HG03097 (cell line): ENCODE results near the gene THEMIS2.
"Not testable (repeated sequence)": the region's sequence is repeated elsewhere in the genome, so short reads cannot be mapped to it uniquely, and the experiment has no call there.

Experiments used
- ATAC-seq: cut with Tn5 transposase; IDR thresholded peaks from one replicate; pipeline ENCODE4 v1.9.1; 2021; ENCODE audit not compliant: unreplicated experiment, low FRiP score

Gene THEMIS2

DNA sequence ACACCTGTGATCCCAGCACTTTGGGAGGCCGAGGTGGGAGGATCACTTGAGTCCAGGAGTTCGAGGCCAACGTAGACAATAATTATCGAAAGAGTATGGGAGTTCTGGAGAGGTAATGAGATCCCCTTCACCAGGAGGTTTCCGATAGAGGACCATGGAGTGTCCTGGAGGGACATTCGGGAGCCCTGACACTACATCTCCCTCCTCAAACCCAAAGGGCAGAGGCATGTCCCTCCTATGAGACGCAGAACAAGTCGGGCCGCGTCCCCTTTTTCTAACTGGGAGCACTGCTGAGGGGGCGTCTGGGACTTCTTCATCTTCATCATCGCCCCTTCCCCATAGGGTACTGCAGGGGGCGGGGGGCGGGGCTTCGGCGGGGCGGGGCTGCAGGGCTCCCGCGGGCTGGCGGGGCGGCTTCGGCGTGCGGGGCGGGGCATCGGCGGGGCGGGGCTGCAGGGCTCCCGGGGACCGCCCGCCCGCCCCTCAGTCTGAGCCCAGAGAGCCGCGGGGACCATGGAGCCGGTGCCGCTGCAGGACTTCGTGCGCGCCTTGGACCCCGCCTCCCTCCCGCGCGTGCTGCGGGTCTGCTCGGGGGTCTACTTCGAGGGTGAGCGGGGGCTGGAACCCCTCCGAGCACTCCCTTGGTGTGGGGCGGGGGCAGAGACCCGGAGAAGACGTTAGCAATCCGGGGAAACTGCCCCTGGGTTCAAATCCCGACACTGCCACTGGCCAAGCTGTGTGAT is at the start of gene THEMIS2:
TSS of gene THEMIS2 (plus strand) at position 486 of the 743 bp plus-strand sequence. CDS start at position 514, 28 bp downstream.
- ATAC-seq = no peak

DNA sequence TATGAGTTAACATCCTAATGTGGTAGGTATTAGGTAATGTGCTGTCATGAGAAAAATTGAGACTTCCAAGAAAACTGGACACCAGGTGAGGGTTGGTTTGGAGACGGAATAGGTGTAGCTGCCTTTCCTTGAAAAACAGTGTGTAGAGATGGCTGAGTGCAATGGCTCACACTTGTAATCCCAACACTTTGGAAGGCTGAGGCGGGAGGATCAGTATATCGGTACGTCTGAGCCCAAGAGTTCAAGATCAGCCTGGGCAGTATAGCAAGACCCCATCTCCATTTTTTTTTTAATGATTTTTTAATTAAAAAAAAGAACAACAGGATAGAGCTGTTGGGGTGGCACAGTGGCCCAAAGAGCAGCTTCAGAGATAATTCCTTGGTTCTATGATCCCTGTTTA is 48.6 kb upstream of the THEMIS2 start:
- no peak for ATAC-seq

DNA sequence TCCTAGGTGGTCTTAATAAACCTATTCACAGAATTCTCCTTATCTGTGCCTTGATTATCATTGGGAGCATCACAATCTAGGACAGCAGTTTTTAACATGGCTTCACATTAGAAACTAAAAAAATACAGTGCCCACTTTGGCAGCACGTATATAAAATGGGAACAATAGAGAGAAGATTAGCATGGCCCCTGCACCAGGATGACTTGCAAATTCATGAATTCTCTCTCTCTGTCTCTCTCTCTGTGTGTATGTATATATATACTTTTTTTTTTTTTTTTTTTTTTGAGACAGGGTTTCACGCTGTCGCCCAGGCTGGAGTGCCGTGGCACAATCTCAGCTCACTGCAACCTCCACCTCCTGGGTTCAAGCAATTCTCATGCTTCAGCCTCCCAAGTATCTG is 47.9 kb upstream of the THEMIS2 start:
- no peak for ATAC-seq

DNA sequence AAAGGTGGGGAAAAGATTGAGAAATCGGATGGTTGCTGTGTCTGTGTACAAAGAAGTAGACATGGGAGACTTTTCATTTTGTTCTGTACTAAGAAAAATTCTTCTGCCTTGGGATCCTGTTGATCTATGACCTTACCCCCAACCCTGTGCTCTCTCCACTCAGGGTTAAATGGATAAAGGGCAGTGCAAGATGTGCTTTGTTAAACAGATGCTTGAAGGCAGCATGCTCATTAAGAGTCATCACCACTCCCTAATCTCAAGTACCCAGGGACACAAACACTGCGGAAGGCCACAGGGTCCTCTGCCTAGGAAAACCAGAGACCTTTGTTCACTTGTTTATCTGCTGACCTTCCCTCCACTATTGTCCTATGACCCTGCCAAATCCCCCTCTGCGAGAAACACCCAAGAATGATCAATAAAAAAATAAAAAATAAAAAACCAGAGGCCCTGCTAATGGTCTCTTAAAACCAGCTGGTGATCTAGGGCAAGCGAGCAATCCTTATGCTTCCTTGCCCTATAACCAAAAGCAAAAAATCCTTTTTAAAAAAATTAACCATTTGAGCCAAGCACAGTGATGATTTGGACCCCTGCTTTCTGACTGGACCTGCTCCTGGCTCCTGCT is 42.9 kb upstream of the THEMIS2 start:
- not testable (repeated sequence) for ATAC-seq

DNA sequence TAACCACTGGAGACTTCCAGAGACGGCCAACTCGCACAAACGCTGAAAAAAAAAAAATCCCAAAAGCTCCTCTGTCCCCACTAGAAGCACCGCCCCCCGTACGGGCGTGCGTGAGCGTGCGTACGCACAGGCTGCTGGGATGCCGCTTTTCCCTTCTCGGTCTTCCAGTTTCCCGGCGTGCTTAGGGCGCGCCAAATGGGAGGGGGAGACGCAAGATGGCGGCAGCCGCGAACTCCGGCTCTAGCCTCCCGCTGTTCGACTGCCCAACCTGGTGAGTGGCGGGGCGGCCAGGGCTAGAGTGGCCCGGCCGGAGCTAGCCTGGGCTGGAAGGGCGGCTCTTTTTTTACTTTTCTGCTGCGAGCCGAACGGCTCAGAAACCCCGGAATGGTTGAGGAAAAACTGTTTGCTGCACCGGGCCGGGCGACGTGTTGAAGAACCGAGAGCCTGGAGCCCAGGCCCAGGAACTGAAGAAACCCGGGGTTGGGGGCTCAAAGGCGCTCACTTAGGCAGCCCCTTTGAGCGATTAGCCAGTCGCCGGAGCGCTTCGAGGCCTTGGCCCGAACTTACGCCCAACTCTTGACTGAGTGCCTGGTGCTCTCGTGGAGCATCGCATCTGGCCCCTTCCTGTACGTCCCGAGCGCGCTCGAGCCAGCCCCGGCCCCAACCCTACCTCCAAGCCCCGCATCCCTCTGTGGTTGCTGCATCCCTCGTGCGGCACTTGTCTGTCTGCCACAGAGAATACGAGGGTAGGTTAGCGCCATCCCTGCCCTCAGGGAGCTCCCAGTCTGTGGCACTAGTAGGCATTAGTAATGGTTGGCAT is 41.5 kb upstream of the THEMIS2 start, which contains the start of gene PPP1R8:
TSS of gene PPP1R8 (plus strand) at position 162 of the 820 bp plus-strand sequence. CDS start at position 216, 54 bp downstream.
- peak; percentile 87 for ATAC-seq

DNA sequence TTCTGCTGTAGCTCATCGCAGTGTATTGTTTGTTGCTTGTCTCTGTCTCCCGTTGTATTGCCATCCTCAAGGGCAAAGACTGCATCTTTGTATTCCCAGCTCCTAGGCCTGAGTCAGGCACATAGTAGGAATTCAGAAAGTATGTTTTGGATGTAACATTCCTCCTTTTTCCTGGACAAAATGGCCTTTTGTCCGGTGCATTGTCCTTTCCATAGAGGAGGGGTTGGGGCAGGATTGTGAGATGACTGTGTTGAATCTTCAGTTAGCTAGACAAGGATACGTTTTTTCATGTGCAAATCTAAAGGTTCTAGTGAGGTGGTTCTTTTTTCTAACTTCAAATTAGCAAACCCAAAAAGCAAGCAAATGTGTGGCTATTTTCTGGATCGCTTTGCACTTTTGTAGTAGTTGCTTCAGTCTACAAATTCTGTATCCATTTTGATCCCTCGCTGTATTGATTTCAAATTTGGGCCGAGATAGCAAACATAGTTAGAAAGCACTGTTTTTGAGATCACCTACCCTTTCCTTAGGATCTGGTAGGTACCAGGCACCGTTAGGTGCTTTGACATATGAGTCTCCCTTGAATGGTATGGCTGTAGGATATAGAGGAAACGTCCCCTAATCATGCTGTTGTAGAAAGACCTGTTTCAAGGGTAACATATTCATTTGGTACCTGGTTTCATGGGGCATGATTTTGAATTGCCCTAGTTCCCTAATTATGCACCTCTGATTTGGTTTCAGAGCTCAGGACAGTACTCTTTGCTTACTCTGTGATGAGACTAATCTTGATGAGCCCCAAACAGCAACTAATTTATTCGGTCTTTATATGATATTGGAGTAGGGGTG is 40.6 kb upstream of the THEMIS2 start:
- ATAC-seq = no peak

DNA sequence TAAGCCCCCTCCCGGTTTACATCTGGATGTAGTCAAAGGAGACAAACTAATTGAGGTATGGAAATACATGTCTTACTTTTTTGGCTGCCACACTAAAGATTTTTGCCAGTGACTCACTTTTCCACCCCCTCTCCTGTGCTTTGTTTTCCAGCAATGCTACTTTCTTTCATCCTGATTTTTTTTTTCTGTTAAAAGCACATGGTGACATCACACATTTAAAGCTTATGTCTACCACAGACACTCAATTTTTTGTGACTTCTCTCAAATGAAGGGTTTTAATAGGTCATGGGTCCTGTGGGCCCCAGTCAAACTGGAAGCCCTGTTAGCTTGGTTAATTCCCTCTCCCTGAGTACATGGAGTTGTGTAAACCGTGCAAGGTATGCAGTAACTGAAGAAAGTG is 39.6 kb upstream of the THEMIS2 start:
- ATAC-seq = no peak

DNA sequence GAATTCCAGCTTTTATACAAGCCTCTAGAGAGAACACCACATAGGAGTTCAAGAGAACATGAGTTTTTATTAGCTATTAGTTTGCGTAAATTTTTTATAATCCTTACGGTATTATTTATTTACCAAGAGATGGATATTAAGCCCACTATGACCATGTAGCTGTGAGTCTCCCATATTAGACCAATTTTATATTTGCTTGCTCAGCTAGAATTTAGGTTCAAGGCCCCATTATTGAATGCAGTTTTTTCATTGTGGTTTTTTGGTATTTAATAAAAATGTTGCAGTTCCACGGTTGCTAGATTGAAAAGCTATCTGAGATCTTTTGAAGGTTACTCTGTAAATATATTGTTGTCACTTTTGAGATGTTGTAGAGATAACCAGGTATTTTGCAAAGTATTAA is 38.9 kb upstream of the THEMIS2 start:
- ATAC-seq = no peak

DNA sequence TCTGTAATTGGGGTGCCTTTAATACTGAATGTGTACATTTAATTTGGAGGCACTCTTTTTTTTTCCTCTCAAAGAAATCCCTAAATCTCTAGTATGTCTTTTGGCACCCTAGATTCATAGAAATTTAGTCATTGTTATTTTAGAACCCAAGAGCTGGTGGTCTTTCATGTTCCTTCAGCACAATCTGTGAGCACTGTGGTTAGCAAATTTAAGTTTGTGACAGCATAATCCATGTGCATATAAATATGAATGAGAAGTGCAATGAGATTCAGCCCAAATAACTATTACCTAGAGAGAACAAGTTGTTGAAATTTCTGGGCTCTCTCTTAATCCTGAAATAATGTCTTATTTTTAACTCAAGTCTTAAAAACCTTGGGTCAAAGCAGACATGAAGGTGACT is 37.3 kb upstream of the THEMIS2 start:
- ATAC-seq = no peak

DNA sequence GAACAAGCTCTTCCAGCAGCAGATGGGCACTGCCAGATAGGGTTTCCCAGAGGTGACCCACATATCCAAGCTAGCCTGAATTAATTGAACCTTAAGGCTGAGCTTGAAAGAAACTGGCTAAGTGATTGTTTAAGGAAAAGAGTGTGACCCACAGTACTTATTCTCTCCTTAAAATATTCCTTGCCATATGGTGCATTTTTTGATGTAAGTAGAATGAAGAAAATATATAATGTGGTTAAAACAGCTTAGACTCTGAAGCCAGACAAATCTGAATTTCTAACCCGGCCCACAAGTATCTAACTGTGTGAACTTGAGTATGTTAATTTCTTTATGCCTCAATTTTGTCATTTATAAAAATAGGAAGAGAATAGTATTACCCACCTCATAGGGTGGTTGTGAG is 36.8 kb upstream of the THEMIS2 start:
- ATAC-seq = no peak

DNA sequence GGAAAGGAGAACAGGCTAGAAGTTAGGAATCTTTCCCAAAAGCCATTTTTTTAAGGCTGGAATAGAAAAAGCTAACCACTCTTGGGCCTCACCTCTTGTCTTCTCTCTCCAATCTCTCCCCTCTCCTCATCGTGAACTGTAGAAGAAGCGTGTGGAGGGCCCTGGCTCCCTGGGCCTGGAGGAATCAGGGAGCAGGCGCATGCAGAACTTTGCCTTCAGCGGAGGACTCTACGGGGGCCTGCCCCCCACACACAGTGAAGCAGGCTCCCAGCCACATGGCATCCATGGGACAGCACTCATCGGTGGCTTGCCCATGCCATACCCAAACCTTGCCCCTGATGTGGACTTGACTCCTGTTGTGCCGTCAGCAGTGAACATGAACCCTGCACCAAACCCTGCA is 22.4 kb upstream of the THEMIS2 start:
- no peak for ATAC-seq

DNA sequence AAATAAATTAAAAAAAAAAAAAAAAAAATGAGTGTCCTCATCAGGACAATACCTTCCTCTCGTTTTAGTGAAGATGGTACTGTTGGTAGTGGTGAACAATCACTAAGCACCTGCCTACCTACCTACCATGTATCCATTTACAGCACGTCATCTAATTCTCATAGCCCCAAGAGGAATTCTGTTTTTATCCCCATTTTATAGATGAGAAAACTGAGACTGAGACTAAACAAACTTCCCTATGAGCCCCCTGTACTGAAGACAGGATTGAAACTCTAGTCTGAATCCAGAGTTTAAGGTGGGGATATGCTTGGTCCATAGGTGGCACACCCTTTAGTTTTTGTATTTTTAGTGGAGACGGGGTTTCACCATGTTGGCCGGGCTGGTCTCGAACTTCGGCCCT is 17.3 kb upstream of the THEMIS2 start:
- no peak for ATAC-seq

DNA sequence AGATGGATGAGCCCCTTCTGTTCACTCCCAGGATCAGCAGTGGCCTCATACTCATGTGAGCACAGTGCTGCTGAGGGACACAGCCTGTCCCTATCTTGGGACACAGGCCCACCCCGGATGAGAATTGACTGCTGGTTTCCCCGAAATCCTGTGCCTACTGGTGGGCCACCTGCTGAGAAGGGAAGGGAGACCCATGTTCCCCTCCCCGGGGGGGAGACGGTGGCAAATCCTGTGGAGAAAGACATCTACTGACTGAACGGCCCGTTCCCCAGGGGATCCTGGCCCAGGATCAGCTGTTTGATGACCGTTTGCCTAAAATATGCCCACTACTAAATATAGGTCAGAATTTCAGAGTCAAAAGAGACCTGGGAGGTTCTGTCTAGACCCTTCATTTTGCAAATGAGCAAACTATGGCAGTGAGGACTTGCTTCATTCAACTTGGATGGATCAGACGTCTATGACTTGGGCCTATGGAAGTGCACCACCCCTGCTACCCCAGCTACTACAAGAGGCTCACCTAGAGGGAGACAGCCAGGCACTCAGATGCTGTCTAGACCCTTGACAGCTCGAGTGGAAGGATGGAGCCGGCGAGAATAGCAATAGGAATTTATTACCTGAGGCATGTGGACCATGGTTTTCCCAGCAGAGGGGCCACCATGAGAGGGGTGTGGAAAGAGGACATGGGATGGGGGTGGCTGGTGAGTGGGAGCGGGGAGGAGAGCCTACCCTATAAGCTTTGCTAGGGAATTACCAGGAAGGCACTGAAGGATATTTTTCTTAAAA is 15.6 kb upstream of the THEMIS2 start:
- no peak for ATAC-seq

DNA sequence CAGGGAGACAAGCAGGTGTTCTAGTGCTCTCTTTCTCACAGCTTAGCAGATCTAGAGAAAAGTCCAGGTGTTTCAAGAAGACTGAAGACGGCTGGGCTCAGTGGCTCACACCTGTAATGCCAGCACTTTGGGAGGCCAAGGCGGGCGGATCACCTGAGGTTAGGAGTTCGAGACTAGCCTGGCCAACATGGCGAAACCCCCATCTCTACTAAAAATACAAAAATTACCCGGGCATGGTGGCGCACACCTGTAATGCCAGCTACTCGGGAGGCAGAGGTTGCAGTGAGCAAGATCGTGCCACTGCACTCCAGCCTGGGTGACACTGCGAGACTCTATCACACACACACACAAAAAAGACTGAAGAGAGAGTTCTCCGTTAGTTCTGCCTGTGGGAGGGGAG is 14.8 kb upstream of the THEMIS2 start:
- not testable (repeated sequence) for ATAC-seq

DNA sequence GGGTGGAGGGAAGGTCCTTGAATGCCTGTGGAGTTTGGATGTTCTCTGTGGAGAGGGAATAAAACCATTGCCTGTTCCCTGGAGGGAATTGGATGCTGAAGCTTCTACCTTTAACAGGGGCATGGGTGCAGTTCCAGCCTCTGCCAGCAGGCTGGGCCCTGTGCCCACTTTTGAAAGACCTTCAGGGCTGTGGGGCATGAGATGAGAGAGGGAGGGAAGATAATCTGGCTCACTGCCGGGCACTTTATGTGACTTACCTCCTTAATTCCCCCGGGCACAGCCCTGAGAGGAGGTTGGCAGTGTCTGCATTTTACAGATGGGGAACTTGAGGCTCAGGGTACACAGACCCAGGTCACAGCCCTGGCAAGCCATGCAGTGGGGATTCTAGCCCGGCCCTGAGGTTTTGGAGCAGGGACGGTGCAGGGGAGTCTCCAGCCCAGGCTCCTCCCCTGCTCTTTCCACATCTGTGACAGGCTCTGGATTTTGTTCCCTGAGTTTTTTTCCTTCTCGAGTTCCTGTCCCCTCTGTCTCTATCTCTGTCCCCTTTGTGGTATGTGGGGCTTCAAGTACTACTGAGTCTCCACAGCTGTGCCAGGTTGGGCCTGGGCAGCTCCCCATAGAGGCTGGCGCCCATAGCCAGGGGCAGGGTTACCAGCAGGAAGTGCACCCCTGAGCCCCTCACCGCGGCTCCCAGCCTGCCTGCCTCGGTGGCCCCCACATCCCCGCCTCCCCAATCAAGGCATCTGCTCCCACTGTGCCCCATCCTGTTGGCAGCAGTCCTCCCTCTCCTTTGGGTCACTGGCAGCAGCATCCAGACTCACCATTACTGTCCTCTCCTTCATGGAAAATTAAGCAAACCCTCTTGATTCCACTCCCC is 14.0 kb upstream of the THEMIS2 start:
- no peak for ATAC-seq

DNA sequence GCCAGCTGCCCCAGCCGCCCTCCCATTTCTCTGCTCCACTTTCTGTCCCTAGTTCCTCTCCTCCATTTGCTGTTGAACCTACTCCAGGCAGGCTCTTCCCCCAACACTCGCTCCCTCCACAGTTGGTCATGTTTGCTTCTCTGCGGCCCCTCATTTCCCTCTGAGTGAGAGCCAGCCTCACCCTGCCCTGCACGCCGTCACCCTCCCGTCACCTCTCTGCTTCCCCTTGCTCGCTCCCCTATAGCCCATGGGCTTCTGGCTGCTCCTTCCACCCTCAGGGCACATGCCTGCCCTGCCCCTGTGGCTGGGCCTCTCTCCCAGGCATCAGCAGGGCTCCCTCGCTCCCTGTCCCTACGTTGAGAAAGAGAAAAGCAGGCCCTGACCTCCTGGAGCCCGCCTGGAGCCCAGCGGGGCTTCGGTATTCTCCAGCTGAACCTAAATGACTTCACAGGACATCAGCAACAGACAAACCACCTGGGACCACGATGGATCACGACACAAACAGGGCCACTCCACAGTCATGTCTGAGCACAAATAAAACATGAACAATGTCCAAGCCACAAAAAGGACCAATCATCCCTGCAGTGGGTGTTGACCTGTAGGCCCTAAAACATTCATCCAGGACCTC is 13.3 kb upstream of the THEMIS2 start:
- no peak for ATAC-seq

DNA sequence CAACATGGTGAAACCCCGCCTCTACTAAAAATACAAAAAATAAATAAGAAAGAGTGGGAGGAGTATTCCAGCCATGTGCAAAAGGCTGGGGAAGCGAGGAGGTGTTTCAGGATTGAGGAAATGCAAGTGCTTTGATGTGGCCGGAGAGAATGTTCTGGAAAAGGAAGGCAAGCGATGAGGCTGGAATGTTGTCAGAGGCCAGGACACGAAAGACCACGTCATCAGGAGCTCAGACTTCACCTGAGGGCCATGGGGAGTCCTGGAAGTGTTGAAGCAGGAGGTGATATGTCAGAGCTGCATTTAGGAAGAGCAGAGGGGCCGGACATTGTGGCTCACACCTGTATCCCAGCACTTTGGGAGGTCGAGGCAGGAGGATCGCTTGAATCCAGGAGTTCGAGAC is 10.9 kb upstream of the THEMIS2 start:
- ATAC-seq = no peak

DNA sequence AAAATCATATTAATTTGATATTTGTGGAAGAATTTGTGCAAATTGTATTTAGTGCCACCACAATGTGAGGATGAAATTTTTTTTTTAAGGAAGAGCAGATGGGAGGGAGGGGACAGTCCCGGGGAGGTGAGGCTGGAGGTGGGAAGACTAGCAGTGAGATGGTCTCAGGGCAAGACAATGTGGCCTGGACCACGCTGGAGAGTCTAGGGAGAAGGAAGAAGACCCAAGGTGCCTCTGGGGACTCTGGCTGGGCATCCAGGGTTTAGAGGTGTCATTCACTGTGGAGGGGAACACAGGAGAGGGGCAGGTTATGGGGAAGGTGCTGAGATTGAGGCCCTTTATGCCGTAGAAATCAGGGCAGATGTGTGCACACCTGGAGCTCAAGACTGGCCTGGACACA is 10.3 kb upstream of the THEMIS2 start:
- no peak for ATAC-seq
